GM19467 (cell line): ENCODE measurements around the gene MAP3K1.
"Not testable (repeated sequence)": the region's sequence is repeated elsewhere in the genome, so short reads cannot be mapped to it uniquely, and the experiment has no call there.

Source experiments
- ATAC-seq: cut with Tn5 transposase; IDR thresholded peaks from one replicate; pipeline ENCODE4 v1.9.1; 2021; ENCODE audit warnings: mild to moderate bottlenecking, moderate library complexity; ENCODE audit not compliant: unreplicated experiment

MAP3K1 gene

DNA sequence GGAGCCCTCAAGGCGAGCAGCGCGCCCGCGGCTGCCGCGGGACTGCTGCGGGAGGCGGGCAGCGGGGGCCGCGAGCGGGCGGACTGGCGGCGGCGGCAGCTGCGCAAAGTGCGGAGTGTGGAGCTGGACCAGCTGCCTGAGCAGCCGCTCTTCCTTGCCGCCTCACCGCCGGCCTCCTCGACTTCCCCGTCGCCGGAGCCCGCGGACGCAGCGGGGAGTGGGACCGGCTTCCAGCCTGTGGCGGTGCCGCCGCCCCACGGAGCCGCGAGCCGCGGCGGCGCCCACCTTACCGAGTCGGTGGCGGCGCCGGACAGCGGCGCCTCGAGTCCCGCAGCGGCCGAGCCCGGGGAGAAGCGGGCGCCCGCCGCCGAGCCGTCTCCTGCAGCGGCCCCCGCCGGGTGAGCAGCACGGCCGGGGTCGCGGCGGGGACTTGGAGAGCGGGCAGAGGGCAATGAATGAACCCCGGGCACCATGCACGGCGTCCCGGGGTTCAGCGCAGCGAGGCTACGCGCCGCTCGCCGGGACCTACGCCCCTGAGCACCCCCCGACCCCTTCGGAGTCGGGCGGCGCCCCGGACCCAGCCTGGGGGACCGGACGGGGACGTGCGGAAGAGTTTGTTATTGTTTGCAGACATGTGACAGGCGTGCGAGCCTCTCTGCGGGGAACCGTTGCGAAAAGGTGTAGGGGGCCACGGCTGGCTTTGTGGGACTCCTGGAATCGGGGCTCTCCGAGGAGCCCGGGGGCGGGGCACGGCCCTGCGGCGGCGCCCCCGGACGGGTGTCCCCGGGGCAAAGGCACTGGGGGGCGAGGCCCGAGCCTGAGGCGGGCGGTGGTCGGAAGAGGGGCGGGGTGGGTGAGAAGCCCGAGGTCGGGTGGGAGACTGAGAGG lies 553 bp downstream of the MAP3K1 start:
- peak; percentile 28 for ATAC-seq

DNA sequence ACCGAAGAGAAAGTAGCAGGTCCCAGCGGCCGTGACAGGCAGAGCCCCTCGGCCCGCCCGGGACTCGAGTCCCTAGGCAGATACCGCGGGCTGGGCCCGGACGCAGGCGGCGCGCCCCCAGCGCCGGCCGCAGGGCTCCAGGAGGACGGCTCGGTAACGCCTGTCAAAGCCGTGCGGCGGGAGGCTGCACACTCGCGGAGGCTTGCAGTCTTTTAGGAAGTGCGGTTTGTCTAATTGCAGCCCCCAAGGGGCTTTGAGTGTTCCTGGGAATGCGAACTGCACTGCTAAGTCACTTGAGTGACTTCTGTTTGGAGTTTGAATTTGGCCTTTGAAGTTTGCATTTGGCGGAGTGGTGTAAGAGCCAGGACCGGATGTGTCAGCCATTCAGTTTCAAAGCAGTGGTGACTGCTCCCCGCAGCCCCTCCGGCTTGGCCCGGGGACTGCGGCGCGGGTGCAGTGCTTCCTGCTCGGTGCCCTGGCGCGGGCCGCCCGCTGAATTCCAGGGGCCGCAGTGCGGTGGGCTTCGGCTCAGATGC lies 1.3 kb downstream of the MAP3K1 start:
- ATAC-seq = peak; percentile 43

DNA sequence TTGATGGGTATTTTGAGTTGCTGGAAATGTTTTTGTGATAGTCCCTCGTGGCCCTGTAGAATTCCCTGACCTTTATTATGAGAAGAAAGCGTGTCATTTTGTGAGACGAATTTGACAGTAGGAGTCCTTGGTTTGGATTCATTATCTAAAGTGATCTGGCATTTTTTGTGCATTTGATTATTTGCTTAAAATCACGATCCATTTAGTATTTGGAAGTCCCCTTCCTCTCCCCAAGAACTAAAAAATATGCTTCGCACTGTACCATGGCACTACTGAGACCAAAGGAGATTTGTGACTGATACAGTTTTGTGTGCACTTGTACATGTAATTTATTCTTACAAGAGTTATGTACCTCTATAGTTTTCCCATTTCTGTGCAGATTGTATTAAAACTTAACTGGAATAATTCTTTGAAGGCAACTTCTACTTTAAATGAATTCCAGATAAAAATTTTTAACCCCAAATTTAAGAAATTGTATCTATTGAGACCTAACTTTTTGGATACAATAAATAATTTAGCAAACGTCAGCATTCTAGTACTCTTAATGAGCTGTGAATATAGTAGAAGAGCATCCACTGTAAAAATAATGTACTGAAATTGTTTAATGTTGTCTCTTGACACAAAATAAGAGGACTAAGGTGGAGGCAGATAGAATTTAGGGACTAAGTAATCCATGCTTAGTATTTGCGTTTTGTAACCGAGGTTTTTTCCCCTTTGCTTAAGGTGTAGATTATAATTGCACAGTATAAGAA lies 2.1 kb downstream of the MAP3K1 start:
- no peak for ATAC-seq

DNA sequence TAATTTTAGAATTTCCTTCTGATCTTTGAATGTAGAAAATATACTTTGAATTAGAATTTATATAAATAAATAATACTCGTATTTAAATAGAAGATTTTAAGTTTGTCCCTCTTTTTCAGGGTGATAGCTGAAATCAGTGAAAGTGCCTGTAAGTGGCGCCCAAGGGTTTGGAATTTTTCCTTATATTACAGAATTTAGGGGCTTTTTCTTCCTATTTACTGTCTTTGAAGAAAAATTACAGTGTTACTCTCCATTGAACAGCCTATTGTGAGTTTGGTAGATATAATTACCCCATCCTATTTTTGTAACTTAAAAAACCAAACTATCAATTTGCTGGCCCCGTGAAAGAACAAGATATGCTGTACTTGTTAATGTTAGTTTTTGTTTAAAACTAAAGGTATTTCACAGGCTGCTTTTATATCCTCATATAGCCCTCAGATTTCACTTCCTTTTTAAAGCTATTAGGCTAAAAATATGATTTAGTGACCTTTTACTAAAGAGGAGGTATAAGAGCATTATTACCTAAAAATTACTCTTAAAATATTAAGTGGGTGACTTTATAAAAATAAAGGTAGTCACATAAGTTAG lies 3.2 kb downstream of the MAP3K1 start:
- no peak for ATAC-seq

DNA sequence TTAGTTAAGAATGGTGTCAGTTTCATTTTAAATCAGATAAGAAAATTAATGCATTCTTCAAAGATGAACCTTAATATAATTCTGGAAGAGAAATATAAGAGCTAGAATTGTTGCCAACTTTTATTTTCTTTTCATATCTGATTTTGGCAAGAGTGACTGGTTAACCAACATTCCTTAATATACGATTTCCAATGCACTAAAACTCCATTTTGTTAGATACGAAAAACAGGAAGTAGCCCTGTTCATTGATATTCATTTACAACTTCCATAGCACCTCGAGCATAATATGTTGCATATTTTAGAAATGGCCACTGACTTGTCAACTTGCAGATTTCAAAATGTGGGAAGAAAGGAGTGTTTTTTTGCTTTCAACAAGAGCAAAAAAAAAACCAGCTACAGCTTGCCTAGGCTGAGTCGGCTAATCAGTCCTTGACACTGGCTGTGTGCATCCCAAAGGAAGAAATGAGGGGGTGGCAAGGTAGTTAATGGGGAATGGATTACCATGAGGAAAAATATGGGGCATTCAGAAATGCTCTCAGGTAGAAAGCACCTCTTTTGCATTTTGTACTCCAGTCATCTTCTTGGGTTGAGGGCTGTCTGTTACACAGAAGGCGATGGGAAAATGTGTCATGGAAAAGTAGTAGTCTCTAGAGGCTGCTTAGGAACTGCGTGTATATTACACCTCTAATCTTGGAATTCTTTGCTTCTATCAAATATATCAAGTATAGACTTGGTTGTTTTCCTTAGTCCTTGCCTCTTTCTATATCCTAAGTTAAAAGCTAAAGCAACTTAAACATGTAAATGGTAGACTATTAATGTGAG lies 3.9 kb downstream of the MAP3K1 start:
- no peak for ATAC-seq

DNA sequence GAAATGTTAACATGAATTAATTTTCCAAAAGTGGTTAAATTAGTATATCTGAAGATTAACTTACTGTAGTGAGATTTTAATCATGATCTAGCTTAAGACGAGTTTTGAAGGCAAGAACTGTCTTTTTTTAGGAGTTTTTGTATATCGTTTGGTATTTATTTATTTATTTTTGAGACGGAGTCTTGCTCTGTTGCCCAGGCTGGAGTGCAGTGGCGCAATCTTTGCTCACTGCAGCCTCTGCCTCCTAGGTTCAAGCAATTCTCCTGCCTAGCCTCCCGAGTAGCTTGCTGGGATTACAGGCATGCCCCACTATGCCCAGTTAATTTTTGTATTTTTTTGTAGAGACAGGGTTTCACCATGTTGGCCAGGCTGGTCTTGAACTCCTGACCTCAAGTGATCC lies 6.5 kb downstream of the MAP3K1 start:
- not testable (repeated sequence) for ATAC-seq

DNA sequence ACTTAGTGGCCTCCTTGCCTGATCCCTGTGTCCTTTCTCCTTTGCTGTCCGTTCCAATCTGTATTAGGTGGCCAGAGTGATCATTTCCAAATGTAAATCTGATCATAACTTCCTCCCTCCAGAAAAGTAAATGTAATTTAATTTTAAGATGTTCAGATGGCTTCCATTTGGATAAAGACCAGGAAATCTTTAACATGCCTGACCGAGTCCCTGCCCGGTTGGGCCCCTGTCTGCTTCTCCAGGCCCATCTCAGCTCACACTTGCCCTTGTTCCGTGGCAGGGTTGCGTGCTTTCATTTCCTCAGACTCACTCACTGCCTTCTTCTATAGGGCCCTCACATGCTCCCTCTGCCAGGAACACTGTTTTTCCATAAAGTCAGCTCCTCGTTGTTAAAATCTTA lies 7.6 kb downstream of the MAP3K1 start:
- ATAC-seq = no peak

DNA sequence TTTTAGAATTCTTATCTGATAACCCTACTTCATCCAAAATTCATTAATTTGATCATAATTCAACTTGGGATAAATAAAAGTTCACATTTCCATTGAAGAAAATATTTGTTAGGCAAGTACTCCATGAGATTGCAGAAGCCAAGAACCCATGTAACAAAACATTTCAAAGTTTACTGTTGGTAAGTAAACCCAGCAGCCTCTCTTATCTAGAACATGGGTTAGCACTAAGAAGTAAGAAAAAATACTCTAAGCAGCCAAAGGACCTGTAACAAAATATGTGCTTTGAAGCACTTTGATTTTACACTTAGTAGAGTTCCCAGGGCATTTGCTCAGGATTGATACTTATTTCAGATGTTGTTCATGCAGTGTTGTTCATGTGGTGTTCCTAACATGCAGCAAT lies 8.7 kb downstream of the MAP3K1 start:
- no peak for ATAC-seq

DNA sequence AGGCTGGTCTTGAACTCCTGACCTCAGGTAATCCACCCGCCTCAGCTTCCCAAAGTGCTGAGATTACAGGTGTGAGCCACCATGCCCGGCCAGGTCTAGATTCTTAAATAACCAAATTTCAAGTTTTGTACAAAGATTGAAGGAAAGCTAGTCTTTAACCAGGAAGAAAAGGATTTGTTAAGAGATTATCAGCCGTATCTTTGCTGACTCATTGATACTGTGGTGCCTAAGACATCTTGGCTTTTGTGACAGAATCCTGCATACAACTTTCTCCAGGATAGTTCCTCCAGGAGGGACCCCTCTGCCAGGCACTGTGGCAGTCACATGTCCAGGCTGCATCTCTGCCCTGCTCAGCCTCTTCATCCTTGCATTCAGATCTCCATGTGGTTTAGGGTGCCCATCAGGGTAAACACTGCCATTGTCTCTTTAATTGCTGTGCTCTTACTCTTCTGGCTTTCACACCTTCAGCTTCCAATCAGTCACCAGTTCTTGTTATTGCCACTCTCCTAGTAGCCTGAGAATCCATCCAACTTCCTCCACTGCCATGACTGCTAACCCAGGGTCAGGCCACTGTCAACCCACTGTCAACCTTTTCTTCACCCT lies 10.0 kb downstream of the MAP3K1 start:
- ATAC-seq = no peak

DNA sequence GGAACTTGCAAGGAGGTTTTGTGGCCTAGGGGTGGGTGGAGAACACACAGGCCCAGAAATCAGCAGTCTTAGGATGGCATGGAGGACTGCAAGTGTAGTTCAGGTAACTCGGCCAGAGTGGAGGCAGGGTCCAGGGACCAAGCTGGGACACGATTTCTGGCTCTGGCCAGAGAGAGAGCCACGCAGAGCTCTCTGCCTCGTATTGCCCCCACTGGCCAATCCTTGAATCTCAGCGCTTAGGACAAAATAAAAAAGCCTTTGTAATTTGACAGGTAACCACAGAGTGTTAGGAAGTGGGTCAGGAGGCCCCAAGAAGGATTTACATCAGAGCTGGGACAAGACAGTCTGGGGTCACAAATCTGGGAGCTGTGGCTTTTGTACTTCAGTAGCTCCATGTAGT lies 11.7 kb downstream of the MAP3K1 start:
- ATAC-seq = no peak

DNA sequence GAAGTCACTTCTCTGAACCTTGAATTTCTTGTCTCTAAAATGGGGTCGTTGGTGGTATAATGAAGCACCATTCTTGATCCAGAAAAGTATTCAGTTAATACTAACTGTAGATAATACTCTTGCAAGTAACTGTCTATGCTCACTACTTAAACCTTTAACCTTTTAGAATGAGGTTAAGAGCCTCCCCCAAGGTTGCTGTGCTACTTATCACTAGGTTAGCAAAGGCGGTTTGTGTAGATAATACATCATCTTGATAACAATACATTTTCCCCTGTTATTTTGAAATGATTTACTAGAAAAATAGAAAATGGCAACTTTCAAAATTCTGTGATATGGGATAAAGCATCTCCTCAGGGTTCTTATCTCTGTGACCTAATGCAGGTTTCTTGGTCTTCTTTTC lies 12.6 kb downstream of the MAP3K1 start:
- no peak for ATAC-seq

DNA sequence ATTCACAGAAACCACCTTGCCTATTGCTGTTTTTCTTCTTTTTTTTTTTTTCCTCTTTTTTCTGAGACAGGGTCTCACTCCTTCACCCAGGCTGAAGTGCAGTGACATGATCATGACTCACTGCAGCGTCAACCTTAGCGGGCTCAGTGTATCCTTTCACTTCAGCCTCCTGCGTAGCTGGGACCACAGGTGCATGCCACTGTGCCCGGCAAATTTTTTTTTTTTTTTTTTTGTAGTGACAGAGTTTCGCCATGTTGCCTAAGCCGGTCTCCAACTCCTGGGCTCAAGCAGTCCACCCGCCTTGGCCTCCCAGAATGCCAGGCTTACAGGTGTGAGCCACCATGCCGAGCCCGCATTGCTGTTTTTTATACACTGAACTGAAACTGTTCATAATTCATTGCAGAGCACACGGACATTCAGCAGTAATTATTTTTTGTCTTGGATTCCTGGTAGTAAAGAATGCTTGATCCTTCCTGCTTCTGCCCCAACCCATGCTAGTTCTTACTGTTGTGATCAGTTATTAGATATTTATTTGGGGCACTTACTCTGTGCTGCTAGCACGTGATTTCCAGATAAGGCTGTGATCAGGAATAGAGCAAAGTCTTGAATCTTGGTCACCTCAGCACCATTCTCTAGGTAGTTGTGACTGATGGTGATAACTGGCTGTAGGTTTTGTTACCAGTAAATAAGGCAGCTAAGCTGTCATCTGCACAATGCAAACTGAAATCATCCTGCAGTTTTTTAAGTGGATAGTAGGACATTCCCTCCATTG lies 14.0 kb downstream of the MAP3K1 start:
- ATAC-seq = no peak

DNA sequence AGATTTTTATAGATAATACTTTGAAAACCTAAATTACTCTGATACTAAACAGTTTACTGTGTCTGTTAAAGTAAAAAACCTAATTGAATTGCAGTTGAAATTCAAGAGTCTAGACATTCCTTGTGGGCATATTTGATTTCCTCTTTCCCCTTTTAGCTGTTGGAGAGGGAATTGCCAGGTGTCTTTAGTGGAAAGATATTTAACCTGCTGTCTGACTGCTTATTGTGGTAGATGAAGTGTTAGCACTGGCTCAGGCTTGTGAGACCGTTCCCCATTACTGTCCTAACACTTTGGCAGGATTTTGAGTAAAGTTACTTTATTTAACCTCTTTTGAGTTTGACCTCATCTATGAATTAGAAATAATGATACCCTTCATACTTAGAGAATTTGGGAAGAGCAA lies 16.4 kb downstream of the MAP3K1 start:
- ATAC-seq = no peak

DNA sequence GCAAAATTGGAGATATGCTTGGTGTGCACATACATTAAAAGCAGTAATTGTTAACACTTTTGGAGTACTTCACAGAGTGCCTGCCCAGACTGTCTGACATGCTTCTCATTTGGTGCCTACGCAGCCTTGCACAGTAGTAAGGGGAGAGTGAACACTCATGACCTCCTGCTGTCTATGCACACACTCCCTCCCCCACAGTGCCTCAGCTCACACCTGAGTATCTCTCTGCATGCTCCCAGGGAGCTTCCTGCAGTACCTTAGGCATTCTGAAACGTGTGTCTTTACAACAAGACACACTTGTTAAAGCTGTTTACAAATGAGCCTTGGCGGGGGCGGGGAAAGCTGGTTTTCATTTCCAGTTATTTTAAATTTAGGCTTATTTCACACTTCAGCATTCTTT lies 18.0 kb downstream of the MAP3K1 start:
- no peak for ATAC-seq

DNA sequence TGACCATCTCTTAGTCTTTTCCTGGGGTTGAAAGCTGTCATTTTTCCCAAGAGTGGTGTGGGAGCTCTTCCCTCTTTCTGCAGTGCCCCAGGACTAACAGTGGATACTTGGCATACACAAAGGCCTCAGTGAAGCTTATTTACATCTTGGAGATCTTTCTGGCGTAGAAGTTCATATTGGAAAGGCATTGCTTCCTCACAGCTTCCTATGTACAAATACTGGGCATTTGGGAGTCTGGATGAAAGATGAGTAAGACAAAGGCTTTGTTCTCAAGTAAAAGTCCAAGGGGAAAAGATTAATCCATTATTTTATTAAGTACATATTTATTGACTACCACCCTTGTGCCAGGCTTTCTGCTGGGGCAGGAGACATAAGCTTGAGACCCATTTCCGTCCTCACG lies 22.0 kb downstream of the MAP3K1 start:
- no peak for ATAC-seq

DNA sequence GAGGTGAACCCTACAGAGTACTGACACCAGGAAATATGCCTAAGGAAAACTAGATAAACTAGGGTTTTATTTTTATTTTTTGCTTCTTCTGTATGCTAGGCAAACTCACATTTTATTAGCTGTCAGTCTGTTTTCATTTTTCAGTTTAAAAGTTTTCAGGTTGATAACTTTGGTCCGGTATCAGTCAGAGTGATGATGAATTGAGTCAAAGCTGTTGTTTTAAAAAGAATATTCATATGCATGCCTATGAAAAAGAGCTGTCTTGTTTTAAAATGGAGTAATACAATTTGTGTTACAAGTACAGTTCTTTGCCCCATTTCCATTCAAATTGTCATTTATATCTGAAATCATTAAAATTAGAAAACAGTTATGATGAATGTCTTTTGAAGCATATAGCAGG lies 22.6 kb downstream of the MAP3K1 start:
- ATAC-seq = no peak

DNA sequence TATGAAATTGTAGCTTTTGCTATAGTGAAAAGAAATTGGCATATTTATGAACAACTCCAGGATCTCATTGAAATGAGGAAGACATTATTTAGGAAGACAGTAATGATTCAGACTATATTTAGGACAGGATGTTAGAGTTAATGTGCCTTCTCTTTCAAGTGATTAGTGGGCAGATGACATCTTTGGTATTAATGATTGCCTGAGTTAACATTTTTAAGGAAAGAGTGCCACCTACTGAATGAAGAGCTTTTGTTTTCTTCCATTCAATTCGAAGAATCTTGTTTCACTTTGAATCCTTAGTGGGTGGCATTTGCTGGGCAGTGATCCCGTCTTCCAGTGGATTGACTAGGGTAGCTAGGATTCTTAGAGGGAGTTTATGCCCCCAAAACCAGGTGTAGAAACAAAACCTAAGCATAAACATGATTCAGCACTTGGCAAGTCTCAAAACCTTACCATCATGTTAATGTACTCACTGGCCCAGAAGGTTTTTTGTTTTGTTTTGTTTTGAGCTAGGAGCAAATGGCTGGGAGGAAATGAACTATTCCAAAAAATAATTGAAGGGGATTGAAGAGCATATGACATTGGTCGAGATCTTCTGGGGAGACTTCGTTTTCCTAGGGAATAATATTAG lies 23.2 kb downstream of the MAP3K1 start:
- no peak for ATAC-seq

DNA sequence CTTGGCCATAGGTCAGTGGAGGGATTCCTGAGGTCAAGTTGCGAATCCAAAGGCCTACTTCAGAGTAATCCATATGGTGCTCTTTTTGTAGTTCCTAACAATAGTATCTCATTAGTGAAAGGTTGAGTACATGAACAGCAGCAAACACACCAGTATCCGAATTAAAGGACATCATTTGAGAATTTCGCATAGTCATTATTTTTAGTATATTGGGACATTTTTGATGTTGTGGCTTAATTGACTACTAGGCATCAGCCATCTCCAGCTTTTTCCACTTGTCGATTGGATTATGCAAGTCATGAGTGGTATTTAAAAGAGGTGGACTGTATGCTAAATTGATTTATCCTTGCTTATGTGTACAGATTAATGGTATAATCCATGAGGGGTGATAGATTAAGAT lies 23.7 kb downstream of the MAP3K1 start:
- no peak for ATAC-seq

DNA sequence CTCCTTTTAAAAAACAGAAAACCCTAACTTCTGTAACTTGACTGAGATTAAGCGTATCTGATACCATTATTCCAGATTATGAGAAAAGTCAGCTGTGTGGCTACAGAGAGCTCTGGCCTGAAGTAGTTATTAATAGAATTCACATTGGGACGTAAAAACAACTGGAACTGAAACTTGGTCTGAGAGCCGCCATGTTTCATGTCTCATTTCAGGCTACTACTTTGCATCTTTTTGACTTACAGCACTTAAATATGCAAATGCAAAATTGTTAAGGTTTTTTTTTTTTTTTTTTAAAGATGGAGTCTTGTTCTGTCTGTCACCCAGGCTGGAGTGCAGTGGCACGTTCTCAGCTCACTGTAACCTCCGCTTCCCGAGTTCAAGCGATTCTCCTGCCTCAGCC lies 25.2 kb downstream of the MAP3K1 start:
- no peak for ATAC-seq
